Sigmoid colon (tissue), 4 donors: ENCODE measurements around the gene UBN2.

ENCODE experiments used
- EP300 ChIP-seq, 4 donors: sonication (generic); formaldehyde crosslinking; IDR thresholded peaks; one replicate each; pipeline ENCODE4 v1.6.1; 2017; ENCODE audit warnings: antibody characterized with exemption in 4 of 4
- POLR2A ChIP-seq, 2 donors: fragments of 450-650 bp; IDR thresholded peaks; one replicate each; pipeline ENCODE4 v1.6.1; 2016; ENCODE audit warnings: antibody characterized with exemption in 2 of 2, mild to moderate bottlenecking in 2 of 2, moderate library complexity in 2 of 2
- TF ChIP-seq, protein P1 (sequence below), 4 experiments: fragments of 450-650 bp in 3 of 4; fragments of 200-600 bp in 1 of 4; IDR thresholded peaks; one replicate each; pipeline ENCODE4 v1.5.1; 2016 to 2019; ENCODE audit warnings: antibody characterized with exemption in 4 of 4, mild to moderate bottlenecking in 3 of 4, moderate library complexity in 2 of 4

DNA sequence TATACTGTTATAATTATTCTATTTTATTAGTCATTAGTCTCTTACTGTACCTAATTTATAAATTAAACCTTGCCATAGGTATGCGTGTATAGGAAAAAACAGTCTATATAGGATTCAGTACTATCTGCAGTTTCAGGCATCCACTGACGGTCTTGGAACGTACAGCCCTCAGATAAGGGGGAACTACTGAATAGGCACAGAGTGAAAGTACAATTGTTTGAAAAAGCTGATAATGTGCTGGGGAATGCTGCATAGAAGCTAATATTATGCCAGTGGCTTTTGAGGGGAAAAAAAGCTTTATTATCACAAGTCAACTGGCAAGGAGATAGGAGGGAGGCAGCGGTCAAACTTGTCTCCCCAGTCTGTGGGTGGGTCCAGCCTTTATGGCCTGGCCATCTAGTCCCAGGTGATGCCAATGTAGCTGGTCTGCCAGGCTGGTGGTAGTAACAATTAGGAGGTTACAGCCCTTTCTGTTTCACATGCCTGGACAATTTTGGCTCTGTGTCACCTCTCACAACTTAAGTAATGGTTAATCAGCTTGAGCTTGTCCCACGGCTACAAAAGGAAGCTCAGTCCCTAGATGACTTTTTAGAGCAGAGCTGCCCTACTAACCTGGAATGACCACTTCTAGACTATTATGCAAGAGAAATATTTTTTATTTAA, 101.8 kb downstream of the UBN2 start:
- TF ChIP-seq, protein P1, sequence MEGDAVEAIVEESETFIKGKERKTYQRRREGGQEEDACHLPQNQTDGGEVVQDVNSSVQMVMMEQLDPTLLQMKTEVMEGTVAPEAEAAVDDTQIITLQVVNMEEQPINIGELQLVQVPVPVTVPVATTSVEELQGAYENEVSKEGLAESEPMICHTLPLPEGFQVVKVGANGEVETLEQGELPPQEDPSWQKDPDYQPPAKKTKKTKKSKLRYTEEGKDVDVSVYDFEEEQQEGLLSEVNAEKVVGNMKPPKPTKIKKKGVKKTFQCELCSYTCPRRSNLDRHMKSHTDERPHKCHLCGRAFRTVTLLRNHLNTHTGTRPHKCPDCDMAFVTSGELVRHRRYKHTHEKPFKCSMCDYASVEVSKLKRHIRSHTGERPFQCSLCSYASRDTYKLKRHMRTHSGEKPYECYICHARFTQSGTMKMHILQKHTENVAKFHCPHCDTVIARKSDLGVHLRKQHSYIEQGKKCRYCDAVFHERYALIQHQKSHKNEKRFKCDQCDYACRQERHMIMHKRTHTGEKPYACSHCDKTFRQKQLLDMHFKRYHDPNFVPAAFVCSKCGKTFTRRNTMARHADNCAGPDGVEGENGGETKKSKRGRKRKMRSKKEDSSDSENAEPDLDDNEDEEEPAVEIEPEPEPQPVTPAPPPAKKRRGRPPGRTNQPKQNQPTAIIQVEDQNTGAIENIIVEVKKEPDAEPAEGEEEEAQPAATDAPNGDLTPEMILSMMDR (IDR thresholded peaks at IDR 0.05): no peak
- TF ChIP-seq POLR2A (IDR thresholded peaks at IDR 0.05) (no peak), EP300 (IDR thresholded peaks at IDR 0.05) (no peak)
